B cell (primary cell): Measurements from ENCODE around the gene FSD1. TPM values are rescaled to one million over a fixed set of nuclear protein-coding genes. Genes with fewer than 3 reads are reported as not detected.

Source experiments
- ATAC-seq: fragments of 200-7000 bp; cut with Tn5 transposase; one replicate; pipeline ENCODE4 v1.10.0; 2021; ENCODE audit warnings: low read depth, mild to moderate bottlenecking, moderate number of reproducible peaks, moderate library complexity
- CTCF ChIA-PET: fragments of 350-600 bp; sonication (Branson Sonifier 250); formaldehyde crosslinking; loops from one replicate; lab custom pipeline; 2021; ENCODE audit warnings: antibody characterized with exemption, inconsistent platforms; lab: Charles Lee
- POLR2A ChIA-PET: fragments of 350-600 bp; sonication (Branson Sonifier 250); formaldehyde crosslinking; loops from one replicate; lab custom pipeline; 2021; ENCODE audit warnings: antibody characterized with exemption; lab: Charles Lee
- DNase-seq: peaks from one replicate; pipeline ENCODE4 v3.0.0; 2013
- H2AFZ ChIP-seq: 2 replicates; pipeline ENCODE4 v1.6.1; 2012; ENCODE audit warnings: mild to moderate bottlenecking, low read depth, low read length; ENCODE audit not compliant: insufficient read depth, poor library complexity, severe bottlenecking
- H3K27ac ChIP-seq, 2 donors: 1 replicate in 1 of 2; 2 replicates in 1 of 2; pipeline ENCODE4 v1.5.1; 2012 to 2013; ENCODE audit warnings: low read length in 2 of 2, mild to moderate bottlenecking in 2 of 2, moderate library complexity in 1 of 2
- H3K27me3 ChIP-seq, 4 experiments: fragments of 200-600 bp in 1 of 4; sonication (generic) in 1 of 4; replicated peaks in 1 of 4; 1 replicate in 2 of 4; 2 replicates in 2 of 4; pipeline versions ENCODE4 v1.6.1 to v1.7.0; 2013 to 2016; ENCODE audit warnings: low read length in 3 of 4, mild to moderate bottlenecking in 2 of 4, mixed read lengths in 1 of 4, moderate library complexity in 1 of 4; ENCODE audit not compliant: insufficient read depth in 4 of 4, control insufficient read depth in 3 of 4; ENCODE audit errors: control extremely low read depth in 1 of 4
- H3K36me3 ChIP-seq, 2 experiments: replicated peaks in 1 of 2; 1 replicate in 1 of 2; 2 replicates in 1 of 2; pipeline versions ENCODE4 v1.6.1 to v1.7.1; 2013; ENCODE audit warnings: low read length in 1 of 2; ENCODE audit not compliant: insufficient read depth in 2 of 2, control insufficient read depth in 1 of 2; ENCODE audit errors: control extremely low read depth in 1 of 2, extremely low read depth in 1 of 2
- H3K4me1 ChIP-seq, 2 donors: fragments of 200-600 bp in 1 of 2; sonication (generic) in 1 of 2; 1 replicate in 1 of 2; 2 replicates in 1 of 2; pipeline versions ENCODE4 v1.5.1 to v1.6.1; 2013 to 2017; ENCODE audit warnings: low read length in 2 of 2; ENCODE audit not compliant: control insufficient read depth in 2 of 2, insufficient read depth in 2 of 2
- H3K4me2 ChIP-seq: replicated peaks from 2 replicates; pipeline ENCODE3; 2012; ENCODE audit warnings: mild to moderate bottlenecking, low read depth, low read length; ENCODE audit not compliant: poor library complexity, severe bottlenecking
- H3K4me3 ChIP-seq, 5 experiments: fragments of 200-600 bp in 1 of 5; sonication (generic) in 1 of 5; 1 replicate in 3 of 5; 2 replicates in 2 of 5; pipeline versions ENCODE4 v1.5.1 to v1.7.0; 2011 to 2016; ENCODE audit warnings: low read length in 4 of 5, mild to moderate bottlenecking in 4 of 5, low read depth in 2 of 5, control low read depth in 1 of 5, moderate library complexity in 1 of 5; ENCODE audit not compliant: insufficient read depth in 1 of 5; ENCODE audit errors: control extremely low read depth in 1 of 5, extremely low read depth in 1 of 5
- H3K79me2 ChIP-seq: fragments of 200-600 bp; sonication (generic); one replicate; pipeline ENCODE4 v1.6.0; 2016; ENCODE audit warnings: low read length; ENCODE audit not compliant: control insufficient read depth, insufficient read depth
- H3K9ac ChIP-seq: fragments of 200-600 bp; sonication (generic); 2 replicates; pipeline ENCODE4 v1.6.1; 2017; ENCODE audit warnings: mild to moderate bottlenecking, low read length, moderate library complexity
- H3K9me3 ChIP-seq, 3 donors: one replicate each; pipeline versions ENCODE4 v1.6.1 to v1.7.1; 2013; ENCODE audit warnings: low read length in 2 of 3; ENCODE audit not compliant: control insufficient read depth in 2 of 3, insufficient read depth in 1 of 3; ENCODE audit errors: control extremely low read depth in 1 of 3
- H4K20me1 ChIP-seq: 2 replicates; pipeline ENCODE4 v1.6.0; 2012; ENCODE audit warnings: mild to moderate bottlenecking, low read length; ENCODE audit not compliant: insufficient read depth, control insufficient read depth, poor library complexity, severe bottlenecking
- H3K27ac Mint-ChIP-seq: one replicate; pipeline ENCODE4 v1.8.0; 2021; ENCODE audit warnings: mixed read lengths
- H3K27me3 Mint-ChIP-seq: one replicate; pipeline ENCODE4 v1.8.0; 2021; ENCODE audit warnings: mixed read lengths
- H3K4me1 Mint-ChIP-seq: one replicate; pipeline ENCODE4 v1.8.0; 2021; ENCODE audit warnings: mixed read lengths
- H3K4me3 Mint-ChIP-seq: one replicate; pipeline ENCODE4 v1.8.0; 2021; ENCODE audit warnings: mixed read lengths
- H3K9me3 Mint-ChIP-seq: one replicate; pipeline ENCODE4 v1.8.0; 2022; ENCODE audit warnings: mixed read lengths; ENCODE audit not compliant: insufficient read depth
- CTCF ChIP-seq: fragments of 200-600 bp; IDR thresholded peaks from one replicate; pipeline ENCODE4 v1.8.0; 2022; ENCODE audit warnings: antibody characterized with exemption, mild to moderate bottlenecking
- EZH2 ChIP-seq: IDR thresholded peaks from 2 replicates; pipeline ENCODE4 v1.6.1; 2012; ENCODE audit warnings: borderline replicate concordance, low read depth, mild to moderate bottlenecking, moderate library complexity, low read length; ENCODE audit not compliant: insufficient read depth, poor library complexity, severe bottlenecking
- WGBS: methylation state at CpG from one replicate; pipeline ENCODE4 v1.1.5; 2013; ENCODE audit warnings: missing lambda C conversion rate; ENCODE audit not compliant: insufficient coverage; 5-methylcytosine and 5-hydroxymethylcytosine counted together
- intact Hi-C: fragments of 100-400 bp; cut with micrococcal nuclease; formaldehyde crosslinking; loops from one replicate; pipeline ENCODE4 v1.10.0; 2022
- polyA plus RNA-seq: library from polyadenylated mRNA; depleted of rRNA; stranded (reverse); fragments of >200 nt; gene quantifications from 2 replicates; pipeline ENCODE4 v1.2.3, GENCODE V29; 2012
- total RNA-seq, 2 donors: library from RNA; stranded (reverse); fragments of 120-200 nt in 1 of 2; gene quantifications; 1 replicate in 1 of 2; 2 replicates in 1 of 2; pipeline versions ENCODE4 v1.2.3 to v1.2.4, GENCODE V29; 2013 to 2022

The FSD1 gene
- total and polyA plus RNA-seq, 2 donors (not counting 1 experiment from before 2014, with no cell fraction given), result 2.7 to 2.8 TPM

DNA sequence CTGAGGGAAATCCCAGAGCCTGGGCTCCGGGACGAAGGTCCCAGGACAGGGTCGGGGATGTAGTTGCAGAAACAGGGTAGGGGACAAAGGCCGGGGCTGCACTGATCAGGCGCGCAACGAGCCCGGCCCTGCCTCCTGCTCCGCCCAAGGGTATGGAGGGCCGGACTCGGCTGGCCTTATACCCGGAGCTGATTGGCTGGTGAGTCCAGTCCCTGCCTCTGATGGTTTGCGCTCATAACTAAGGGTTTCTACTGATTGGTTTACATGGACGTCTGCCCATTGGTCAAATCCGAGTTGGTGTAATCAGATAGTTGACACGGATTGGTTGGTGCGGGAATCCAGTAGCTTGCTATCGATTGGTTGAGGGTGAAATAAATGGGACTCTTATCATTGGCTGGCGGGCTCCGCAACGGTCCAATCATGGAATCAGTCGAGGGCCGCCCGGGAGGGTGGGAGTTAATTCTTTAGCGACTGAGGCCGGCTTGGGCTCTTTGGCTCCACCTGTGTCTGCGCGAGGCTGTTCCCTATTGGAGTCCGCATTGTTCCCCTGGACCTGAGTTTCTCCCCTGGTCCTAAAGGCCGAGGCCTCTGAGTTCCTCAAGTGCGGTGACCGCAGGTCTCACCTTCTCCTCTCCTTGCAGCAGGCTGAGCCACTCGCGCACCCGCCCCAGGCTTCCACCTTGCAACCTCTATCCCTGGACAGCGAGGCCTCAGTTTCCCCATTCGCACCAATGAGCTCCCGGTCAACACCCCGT lies 38.4 kb downstream of the FSD1 start:
- ATAC-seq, result peak; percentile 85
- peak overlapping the region; percentile 90 for H3K4me3 Mint-ChIP-seq
- intact Hi-C loops, result loop anchor here (1.0 to 2.0 kb wide), 5 partner anchors 14 to 129 kb away; partner anchors contain the start of genes SH3GL1 and UBXN6
- under 1% methylated on average over 39 of the region's 39 CpGs for WGBS
- Histone ChIP-seq H3K4me1 (peaks cover 10 to 32% of the 10 kb centered on the region in 2 donors), H4K20me1 (no peaks in the 10 kb centered on the region), H3K4me3 (peak overlapping the region; percentile 63 to 89 (median 81)), H3K9me3 (no peaks in the 10 kb centered on the region), H3K27ac (peak overlapping the region; percentile 64 to 82), H3K27me3 (no peaks in the 10 kb centered on the region), H2AFZ (peak overlapping the region; percentile 92), H3K9ac (peak overlapping the region; percentile 68), H3K36me3 (peaks cover 0 to 4% of the 10 kb centered on the region in 2 experiments), H3K79me2 (peaks cover 9% of the 10 kb centered on the region), H3K4me2 (peak overlapping the region; percentile 91)
- ChIA-PET CTCF (interaction anchor here (0.6 to 3.2 kb wide), 12 partner anchors 10 to 1232 kb away, joined by 3 to 32 read pairs (median 4); partner anchors contain the start of genes CHAF1A and SH3GL1), POLR2A (interaction anchor here (1.0 to 2.0 kb wide), 9 partner anchors 10 to 1307 kb away, joined by 3 to 11 read pairs (median 3); partner anchors contain the start of genes CHAF1A and HDGFL2)
- peak overlapping the region; percentile 69 for H3K27ac Mint-ChIP-seq
- no peaks in the 10 kb centered on the region for H3K27me3 Mint-ChIP-seq
- peaks cover 27% of the 10 kb centered on the region for H3K4me1 Mint-ChIP-seq
- H3K9me3 Mint-ChIP-seq, result no peaks in the 10 kb centered on the region
- TF ChIP-seq EZH2 (peak; percentile 100), CTCF (no peak)
- peak; percentile 97 for DNase-seq
